Common myeloid progenitor, CD34-positive (primary cell): ENCODE results near the gene HOXA9.

ENCODE experiments used
- CTCF ChIA-PET: fragments of 350-600 bp; sonication (Branson Sonifier 250); formaldehyde crosslinking; loops from one replicate; lab custom pipeline; 2021; ENCODE audit warnings: antibody characterized with exemption; lab: Charles Lee
- POLR2A ChIA-PET: fragments of 350-600 bp; sonication (Branson Sonifier 250); formaldehyde crosslinking; loops from one replicate; lab custom pipeline; 2021; ENCODE audit warnings: antibody characterized with exemption; lab: Charles Lee
- DNase-seq, 3 donors: peaks; one replicate each; pipeline versions ENCODE4 v3.0.0 to v3.0.0-alpha.2; 2013
- H3K27ac ChIP-seq, 2 experiments: 1 replicate in 1 of 2; 2 replicates in 1 of 2; pipeline ENCODE4 v1.7.0; 2013; ENCODE audit warnings: inconsistent platforms in 2 of 2, low read length in 2 of 2, mild to moderate bottlenecking in 2 of 2, low read depth in 1 of 2, moderate library complexity in 1 of 2; ENCODE audit not compliant: severe bottlenecking in 2 of 2, insufficient read depth in 1 of 2, poor library complexity in 1 of 2
- H3K27me3 ChIP-seq, 5 experiments: replicated peaks in 2 of 5; 1 replicate in 3 of 5; 2 replicates in 2 of 5; pipeline versions ENCODE4 v1.6.1 to v1.7.0; 2013; ENCODE audit warnings: low read length in 4 of 5, mild to moderate bottlenecking in 2 of 5, moderate library complexity in 2 of 5, inconsistent platforms in 1 of 5; ENCODE audit not compliant: insufficient read depth in 5 of 5, control insufficient read depth in 4 of 5
- H3K36me3 ChIP-seq, 4 experiments: 1 replicate in 2 of 4; 2 replicates in 2 of 4; pipeline versions ENCODE4 v1.6.1 to v1.7.0; 2013; ENCODE audit warnings: low read length in 3 of 4, control low read depth in 1 of 4, mild to moderate bottlenecking in 1 of 4; ENCODE audit not compliant: control insufficient read depth in 4 of 4, insufficient read depth in 4 of 4
- H3K4me1 ChIP-seq, 4 experiments: 1 replicate in 3 of 4; 2 replicates in 1 of 4; pipeline versions ENCODE4 v1.6.1 to v1.7.1; 2013; ENCODE audit warnings: low read length in 3 of 4, mild to moderate bottlenecking in 3 of 4, control low read depth in 1 of 4, inconsistent platforms in 1 of 4, moderate library complexity in 1 of 4; ENCODE audit not compliant: control insufficient read depth in 4 of 4, insufficient read depth in 4 of 4; ENCODE audit errors: control extremely low read depth in 1 of 4
- H3K4me3 ChIP-seq, 7 experiments: 1 replicate in 4 of 7; 2 replicates in 3 of 7; pipeline versions ENCODE4 v1.5.1 to v1.7.0; 2013; ENCODE audit warnings: mild to moderate bottlenecking in 7 of 7, low read length in 6 of 7, moderate library complexity in 6 of 7, inconsistent platforms in 2 of 7, low read depth in 2 of 7, control low read depth in 1 of 7; ENCODE audit not compliant: insufficient read depth in 4 of 7, control insufficient read depth in 1 of 7; ENCODE audit errors: extremely low read depth in 1 of 7
- H3K9me3 ChIP-seq, 5 experiments: 1 replicate in 4 of 5; 2 replicates in 1 of 5; pipeline versions ENCODE4 v1.6.1 to v1.7.1; 2013; ENCODE audit warnings: low read length in 4 of 5, mild to moderate bottlenecking in 2 of 5, inconsistent platforms in 1 of 5, low read depth in 1 of 5, moderate library complexity in 1 of 5; ENCODE audit not compliant: control insufficient read depth in 4 of 5, insufficient read depth in 2 of 5; ENCODE audit errors: control extremely low read depth in 1 of 5
- WGBS: methylation state at CpG from one replicate; pipeline ENCODE4 v1.1.5; 2013; ENCODE audit not compliant: insufficient coverage; 5-methylcytosine and 5-hydroxymethylcytosine counted together

Gene HOXA9

DNA sequence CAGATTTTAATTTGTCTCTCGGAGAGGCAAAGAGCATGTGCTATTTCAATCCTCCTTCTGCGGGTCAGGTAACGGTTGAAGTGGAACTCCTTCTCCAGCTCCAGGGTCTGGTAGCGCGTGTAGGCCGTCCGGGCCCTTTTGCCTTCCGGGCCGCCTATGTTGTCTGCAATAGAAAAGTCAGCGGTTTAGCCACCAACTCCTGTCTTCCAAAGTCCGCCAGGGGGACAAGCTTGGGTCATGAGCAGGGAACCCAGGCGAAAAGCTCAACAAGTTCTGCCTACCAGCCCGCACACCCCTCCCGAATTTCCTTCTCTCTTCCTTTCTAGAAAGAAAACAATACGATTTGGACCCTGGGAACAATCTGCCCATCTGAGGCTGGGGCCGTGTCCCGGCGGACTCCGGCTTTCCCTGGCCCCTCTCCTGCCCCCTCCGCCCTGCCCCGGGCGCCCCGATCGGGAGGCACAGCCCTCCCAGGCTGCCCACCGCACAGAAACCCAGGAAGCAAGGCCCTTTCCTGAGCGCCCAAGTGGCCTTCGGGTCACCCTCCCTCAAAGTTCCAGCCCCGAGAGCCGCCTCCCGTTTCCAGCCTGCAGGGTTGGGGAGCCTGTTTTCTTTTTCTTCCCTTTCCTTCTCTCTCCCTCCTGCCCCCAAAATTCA is 23.3 kb downstream of the HOXA9 start:
- Histone ChIP-seq H3K4me3 (peak overlapping the region in 5 of 7 experiments; percentile 33 to 56 (median 46)), H3K27ac (peak overlapping the region in 1 of 2 experiments; percentile 61), H3K9me3 (peaks cover 0 to 4% (median 0%) of the 10 kb centered on the region in 5 experiments), H3K4me1 (peaks cover 3 to 48% (median 45%) of the 10 kb centered on the region in 4 experiments), H3K27me3 (no peaks in the 10 kb centered on the region), H3K36me3 (peaks cover 5 to 92% (median 64%) of the 10 kb centered on the region in 4 experiments)
- POLR2A ChIA-PET = no interaction called here
- CTCF ChIA-PET = interaction anchor here (0.9 to 2.0 kb wide), 9 partner anchors 9 to 477 kb away, joined by 3 to 7 read pairs (median 4); no protein-coding TSS in a partner anchor
- peak in 1 of 3 donors; percentile 56 for DNase-seq
- 76% methylated on average over 28 of the region's 30 CpGs for WGBS

DNA sequence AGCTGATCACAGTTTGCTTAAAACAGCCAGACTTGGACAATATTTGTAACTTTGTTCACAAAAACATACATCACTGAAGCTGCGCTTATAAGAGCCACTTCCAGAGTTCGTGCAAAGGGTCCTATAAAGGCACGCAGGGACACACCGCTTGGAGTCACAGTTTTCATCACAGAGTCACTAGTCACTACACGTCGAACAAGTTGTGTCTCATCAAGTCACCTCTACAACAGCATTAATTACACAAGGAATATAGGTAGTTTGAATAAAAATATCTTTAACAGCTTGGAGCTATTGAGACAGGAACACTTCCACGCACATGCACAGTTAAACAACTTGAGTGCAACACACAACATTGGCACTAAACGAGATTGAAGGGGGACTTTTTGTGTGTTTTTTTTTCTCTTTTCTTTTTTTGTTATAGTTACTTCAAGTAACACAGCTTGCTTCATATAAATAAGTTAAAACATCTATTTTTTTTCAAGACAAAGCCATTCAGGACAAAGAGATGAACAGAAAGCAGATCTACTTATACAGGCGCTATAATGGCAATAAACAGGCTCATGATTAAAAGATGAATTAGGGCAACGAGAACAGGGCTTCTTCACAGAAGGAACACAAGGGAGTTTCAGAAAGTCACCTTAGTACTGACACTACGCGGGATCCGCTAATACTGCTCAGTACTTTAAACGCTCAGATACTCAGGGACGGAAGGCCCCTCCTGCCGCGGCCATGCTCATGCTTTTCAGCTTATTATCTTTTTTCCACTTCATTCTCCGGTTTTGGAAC is 24.0 kb downstream of the HOXA9 start:
- 88% methylated on average over 10 of the region's 18 CpGs for WGBS
- peaks cover 5 to 88% (median 63%) of the 10 kb centered on the region in 4 experiments for H3K36me3 ChIP-seq
- H3K27me3 ChIP-seq = no peaks in the 10 kb centered on the region
- POLR2A ChIA-PET = interaction anchor here (0.7 kb wide), 1 partner anchor 30 kb away, joined by 3 read pairs; no protein-coding TSS in a partner anchor
- CTCF ChIA-PET = interaction anchor here (0.6 to 2.0 kb wide), 12 partner anchors 10 to 476 kb away, joined by 3 to 7 read pairs (median 3); partner anchors contain the start of gene HOXA3
- H3K9me3 ChIP-seq = peaks cover 0 to 2% (median 0%) of the 10 kb centered on the region in 5 experiments
- no peak overlapping the region for H3K27ac ChIP-seq
- no peak for DNase-seq
- H3K4me1 ChIP-seq = peaks cover 3 to 48% (median 45%) of the 10 kb centered on the region in 4 experiments
- peak overlapping the region in 2 of 7 experiments; percentile 10 to 56 for H3K4me3 ChIP-seq

DNA sequence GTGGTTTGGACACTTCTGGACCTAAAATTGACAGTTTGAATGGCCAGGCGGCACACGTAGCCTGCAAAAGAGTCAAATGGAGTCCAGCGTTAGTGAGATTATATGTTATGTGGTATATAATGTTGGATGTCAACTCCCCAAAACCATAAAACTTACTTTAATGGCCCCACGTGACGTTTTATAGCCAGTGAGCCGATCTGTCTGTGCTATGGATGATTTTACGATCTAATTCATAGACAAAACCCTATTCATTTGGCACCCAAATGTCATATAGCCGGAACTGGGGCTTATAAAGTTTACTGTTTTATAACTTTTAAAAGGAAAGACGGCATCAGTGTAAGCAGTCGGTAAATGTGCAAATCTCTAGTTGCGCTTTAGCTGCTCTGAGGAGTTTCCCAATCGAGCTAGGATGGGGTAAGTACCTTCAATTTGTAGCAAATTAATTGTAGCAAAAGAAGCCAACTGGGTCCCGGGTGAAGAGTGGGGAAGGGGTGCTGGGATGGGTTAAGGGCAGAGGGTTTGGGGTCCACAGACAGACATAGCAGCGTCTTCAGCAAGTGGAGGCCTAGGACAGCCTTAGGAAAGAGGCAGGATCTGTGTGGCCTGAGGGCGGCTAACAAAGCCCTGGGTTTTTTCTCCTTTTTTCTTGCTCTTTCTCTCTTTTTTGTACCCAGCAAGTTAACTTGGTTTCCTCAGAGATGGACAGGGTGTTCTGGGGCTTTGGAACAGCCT is 25.0 kb downstream of the HOXA9 start:
- no peak for DNase-seq
- no peaks in the 10 kb centered on the region for H3K27me3 ChIP-seq
- 98% methylated on average over 10 of the region's 15 CpGs for WGBS
- H3K4me1 ChIP-seq = peaks cover 9 to 51% (median 47%) of the 10 kb centered on the region in 4 experiments
- peaks cover 2 to 85% (median 60%) of the 10 kb centered on the region in 4 experiments for H3K36me3 ChIP-seq
- POLR2A ChIA-PET = no interaction called here
- CTCF ChIA-PET = interaction anchor here (0.7 to 2.0 kb wide), 6 partner anchors 9 to 475 kb away, joined by 3 to 7 read pairs (median 4); partner anchors contain the start of gene HOXA3
- H3K27ac ChIP-seq = no peak overlapping the region
- no peak overlapping the region for H3K4me3 ChIP-seq
- H3K9me3 ChIP-seq = peaks cover 0 to 2% (median 0%) of the 10 kb centered on the region in 5 experiments

DNA sequence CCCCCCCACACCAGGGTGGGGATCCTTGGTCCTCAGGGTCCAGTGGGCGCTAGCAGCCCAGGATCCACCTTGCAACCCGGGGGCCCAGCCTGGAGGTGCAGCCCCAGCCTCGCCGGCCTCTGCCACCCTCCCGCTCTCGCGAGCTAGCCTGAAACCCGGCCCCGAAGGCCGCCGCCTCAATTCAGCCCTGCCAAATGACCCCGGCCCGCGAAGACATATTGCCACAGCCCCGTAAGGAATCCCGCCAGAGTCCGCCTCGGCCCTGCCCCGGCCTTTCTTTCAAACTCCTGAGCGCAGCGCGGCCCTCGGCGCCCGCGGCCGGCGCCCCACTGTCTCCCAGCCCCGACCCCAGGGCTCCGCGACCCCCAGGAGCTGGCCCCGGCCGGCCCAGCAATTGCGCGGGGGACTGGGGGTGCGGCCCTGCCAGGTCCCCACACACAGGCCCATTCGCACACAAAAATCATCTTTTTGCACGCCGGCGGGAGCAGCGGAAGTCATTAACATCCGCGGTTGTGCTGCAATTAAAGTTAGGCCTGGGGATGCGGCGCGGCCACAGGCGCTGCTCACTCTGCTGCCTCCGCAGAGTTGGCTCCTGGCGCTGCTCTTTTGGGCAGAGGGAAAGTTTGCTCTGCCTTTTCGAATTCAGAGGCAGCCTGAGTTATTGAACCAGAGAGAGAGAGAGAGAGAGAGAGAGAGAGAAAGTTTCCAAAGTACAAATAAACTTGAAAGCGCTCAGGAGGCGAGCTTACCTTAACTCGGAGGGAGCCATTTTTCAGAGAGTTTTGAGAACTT is 25.8 kb downstream of the HOXA9 start:
- ChIA-PET POLR2A (no interaction called here), CTCF (interaction anchor here (0.7 kb wide), 1 partner anchor 8 kb away, joined by 4 read pairs; no protein-coding TSS in a partner anchor)
- Histone ChIP-seq H3K27me3 (no peaks in the 10 kb centered on the region), H3K9me3 (peaks cover 0 to 2% (median 0%) of the 10 kb centered on the region in 5 experiments), H3K36me3 (peaks cover 2 to 82% (median 56%) of the 10 kb centered on the region in 4 experiments), H3K27ac (no peak overlapping the region), H3K4me3 (no peak overlapping the region), H3K4me1 (peaks cover 15 to 52% (median 49%) of the 10 kb centered on the region in 4 experiments)
- DNase-seq = no peak
- WGBS = 96% methylated on average over 52 of the region's 53 CpGs

DNA sequence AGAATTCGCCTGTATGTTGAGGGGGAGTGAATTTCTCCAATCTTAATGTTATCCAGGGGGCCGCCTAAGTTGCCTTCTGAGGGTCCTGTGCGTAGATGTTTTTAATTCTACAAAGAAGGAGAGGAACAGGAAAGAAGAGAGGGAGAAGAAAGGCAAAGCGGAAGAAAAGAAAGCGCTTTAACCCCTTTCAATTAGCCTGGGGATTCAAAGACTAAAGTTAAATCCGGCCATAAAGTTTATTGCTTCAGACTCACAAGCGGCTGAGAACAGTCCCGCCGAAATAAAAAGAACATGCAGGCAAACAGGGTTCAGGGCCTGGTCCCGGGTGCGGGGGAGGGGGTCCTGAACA is 26.4 kb downstream of the HOXA9 start:
- 95% methylated on average over 9 of the region's 11 CpGs for WGBS
- Histone ChIP-seq H3K4me3 (no peak overlapping the region), H3K36me3 (peaks cover 2 to 76% (median 54%) of the 10 kb centered on the region in 4 experiments), H3K4me1 (peaks cover 19 to 55% (median 50%) of the 10 kb centered on the region in 4 experiments), H3K27me3 (no peaks in the 10 kb centered on the region), H3K9me3 (peaks cover 0 to 1% (median 0%) of the 10 kb centered on the region in 5 experiments), H3K27ac (no peak overlapping the region)
- no peak for DNase-seq
- CTCF ChIA-PET = no interaction called here
- POLR2A ChIA-PET = no interaction called here

DNA sequence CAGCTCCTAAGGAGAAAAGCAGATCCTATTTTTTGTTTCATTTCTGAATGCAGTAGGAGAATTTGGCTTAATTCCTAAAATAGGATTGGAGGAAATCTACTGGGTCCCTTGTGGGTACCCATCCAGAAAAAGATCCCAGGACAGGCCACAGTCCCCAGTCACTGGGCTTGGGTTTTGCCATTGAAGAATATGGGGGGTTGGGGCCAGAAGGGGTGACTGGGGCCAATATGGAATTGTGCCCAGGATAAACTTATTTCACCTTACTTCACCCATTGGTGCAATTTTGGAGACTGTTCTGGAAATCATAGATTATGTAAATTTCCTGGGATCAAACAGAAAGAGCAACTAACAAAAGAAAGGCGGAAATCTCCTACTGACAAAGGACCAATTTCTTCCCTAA is 26.9 kb downstream of the HOXA9 start:
- Histone ChIP-seq H3K9me3 (no peaks in the 10 kb centered on the region), H3K4me1 (peaks cover 20 to 58% (median 50%) of the 10 kb centered on the region in 4 experiments), H3K27ac (no peak overlapping the region), H3K27me3 (no peaks in the 10 kb centered on the region), H3K36me3 (peaks cover 2 to 76% (median 55%) of the 10 kb centered on the region in 4 experiments), H3K4me3 (no peak overlapping the region)
- no CpG with 5 or more reads among the region's 1 CpG for WGBS
- POLR2A ChIA-PET = no interaction called here
- no peak for DNase-seq
- CTCF ChIA-PET = interaction anchor here (1.4 kb wide), 1 partner anchor 284 kb away, joined by 3 read pairs; no protein-coding TSS in a partner anchor
